NCI-H2081 (cell line): ENCODE results near the gene SCAMP4.
"Not testable (repeated sequence)": the region's sequence is repeated elsewhere in the genome, so short reads cannot be mapped to it uniquely, and the experiment has no call there.

ENCODE experiments used
- DNase-seq, 2 experiments: peaks; one replicate each; lab custom pipeline; 2025; lab: John Stamatoyannopoulos, UW

The SCAMP4 gene

GRCh38 chr19:1882786-1883692 is 22.2 kb upstream of the SCAMP4 start:
- DNase-seq = no peak

DNA sequence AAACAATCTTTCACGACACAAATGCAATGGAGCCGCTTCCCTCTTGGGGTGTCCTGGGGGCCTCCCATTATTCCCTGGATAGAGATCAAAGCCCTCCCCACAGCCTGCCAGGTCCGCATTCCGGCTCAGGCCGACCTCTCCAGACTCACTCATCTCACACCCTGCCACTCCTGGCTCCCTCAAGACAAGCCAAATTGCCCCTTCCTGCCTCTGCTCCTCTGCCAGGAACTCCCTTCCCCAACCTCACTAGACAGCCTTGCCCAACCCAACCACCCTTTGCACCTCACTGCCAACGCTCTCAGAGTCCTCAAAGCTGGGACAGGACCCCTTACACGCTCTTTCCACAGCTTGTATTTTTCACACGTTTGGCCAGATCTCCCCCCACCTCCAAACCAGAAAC is 21.4 kb upstream of the SCAMP4 start:
- no peak for DNase-seq

DNA sequence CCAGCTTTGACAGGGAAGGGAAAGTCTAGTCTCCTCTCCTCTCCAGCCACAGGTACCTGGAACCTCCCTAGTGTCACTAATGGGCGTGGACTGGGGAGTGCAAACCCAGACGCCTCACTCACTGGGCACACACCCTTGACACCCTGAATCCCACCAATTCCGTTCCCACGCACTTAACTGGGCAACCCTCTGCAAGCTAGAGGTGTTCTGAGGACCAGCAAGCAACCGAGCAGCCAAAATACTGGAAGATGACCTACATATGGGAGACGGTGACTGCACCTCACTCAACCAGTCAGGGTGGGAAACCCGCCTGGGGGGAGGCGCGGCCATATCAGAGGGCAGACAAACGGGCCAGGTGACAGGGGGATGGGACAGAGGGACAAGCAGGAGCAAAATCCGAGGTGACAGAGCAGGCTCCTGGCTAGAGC is 20.9 kb upstream of the SCAMP4 start:
- DNase-seq = no peak

DNA sequence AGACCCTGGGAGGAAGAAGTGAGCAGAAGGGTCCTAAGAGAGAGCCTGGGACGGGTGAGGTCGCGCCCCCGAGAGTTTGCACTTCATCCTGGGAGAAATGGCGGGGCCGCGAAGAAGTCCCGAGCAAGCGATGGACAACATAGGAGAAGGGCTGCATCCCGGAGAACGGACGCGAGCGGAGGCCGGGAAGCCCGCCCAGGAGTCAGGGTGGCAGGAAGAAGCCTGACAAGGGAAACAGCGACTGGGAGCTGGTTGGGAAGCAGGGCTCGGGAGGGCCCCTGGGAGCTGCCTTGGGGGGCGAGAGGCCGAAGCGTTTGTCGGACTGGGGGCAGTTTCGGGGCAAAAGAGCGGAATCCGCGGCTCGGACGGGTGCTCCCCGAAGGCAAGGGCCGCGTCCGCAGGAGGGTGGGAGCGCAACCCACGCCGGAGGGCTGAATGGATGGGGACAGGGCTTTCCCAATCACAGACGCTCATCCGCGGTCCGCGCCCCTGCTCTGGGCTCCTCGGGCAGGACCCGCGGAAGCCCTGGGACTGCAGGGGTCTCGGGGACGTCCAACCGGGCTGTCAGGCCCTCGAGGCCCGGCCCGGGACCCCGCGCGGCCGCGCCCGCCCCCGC is 20.4 kb upstream of the SCAMP4 start:
- no peak for DNase-seq

GRCh38 chr19:1885398-1886119 is 19.6 kb upstream of the SCAMP4 start, which contains the start of gene ABHD17A:
Gene ABHD17A, minus strand, starts transcription at chr19:1885496. Its CDS starts 3,930 bp downstream, at chr19:1881566.
- DNase-seq = peak; percentile 89 to 94

DNA sequence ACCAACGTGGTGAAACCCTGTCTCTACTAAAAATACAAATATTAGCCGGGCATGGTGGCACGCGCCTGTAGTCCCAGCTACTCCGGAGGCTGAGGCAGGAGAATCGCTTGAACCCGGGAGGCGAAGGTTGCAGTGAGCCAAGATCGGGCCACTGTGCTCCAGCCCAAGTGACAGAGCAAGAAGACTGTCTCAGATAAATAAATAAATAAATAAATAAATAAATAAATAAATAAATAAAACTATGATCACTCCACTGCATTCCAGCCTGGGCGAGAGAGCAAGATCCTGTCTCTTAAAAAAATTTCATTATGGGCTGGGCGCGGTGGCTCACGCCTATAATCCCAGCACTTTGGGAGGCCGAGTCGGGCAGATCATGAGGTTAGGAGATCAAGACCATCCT is 18.8 kb upstream of the SCAMP4 start:
- DNase-seq = not testable (repeated sequence)

- DNase-seq = no peak
Measured at GRCh38 chr19:1888385-1888784, 16.8 kb upstream of the SCAMP4 start.

DNA sequence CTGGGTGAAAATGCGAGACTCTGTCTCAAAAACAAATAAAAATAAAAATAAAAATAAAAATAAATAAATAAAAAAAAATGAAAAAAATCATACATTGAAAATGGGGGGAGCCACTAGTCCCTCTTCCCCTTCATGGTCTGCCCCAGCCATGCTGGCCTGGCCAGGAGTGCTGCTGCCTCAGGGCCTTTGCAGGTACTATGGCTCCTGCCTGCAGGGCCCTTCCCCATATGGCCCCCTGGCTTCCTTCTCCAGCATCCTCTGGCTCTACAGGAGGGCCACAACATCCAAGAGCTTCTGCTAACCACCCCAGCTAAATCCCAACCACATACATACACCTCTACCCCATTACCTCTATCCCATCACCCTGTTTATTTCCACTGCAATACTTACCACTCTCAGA is 15.3 kb upstream of the SCAMP4 start:
- DNase-seq = no peak

GRCh38 chr19:1893791-1894190 is 11.4 kb upstream of the SCAMP4 start:
- DNase-seq = no peak

GRCh38 chr19:1896508-1896907 is 8.7 kb upstream of the SCAMP4 start:
- DNase-seq = no peak

GRCh38 chr19:1901940-1902404 is 3.2 kb upstream of the SCAMP4 start:
- DNase-seq = no peak

GRCh38 chr19:1902923-1903322 is 2.3 kb upstream of the SCAMP4 start:
- no peak for DNase-seq

DNA sequence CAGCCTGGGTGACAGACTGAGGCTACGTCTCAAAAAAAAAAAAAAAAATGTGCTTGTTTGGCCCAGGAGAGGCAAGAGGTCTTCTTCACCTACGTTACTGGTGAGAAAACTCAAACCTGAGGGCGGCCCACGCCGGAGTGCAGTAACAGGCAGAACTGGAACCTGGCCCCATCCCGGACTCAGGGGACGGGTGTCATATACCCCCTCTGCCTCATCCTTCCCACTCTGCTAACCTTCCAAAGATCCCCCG is 414 bp upstream of the SCAMP4 start:
- DNase-seq = no peak

- no peak for DNase-seq
Measured at GRCh38 chr19:1905863-1906375, 720 bp downstream of the SCAMP4 start.

GRCh38 chr19:1906985-1907562 is 1.9 kb downstream of the SCAMP4 start:
- no peak for DNase-seq

DNA sequence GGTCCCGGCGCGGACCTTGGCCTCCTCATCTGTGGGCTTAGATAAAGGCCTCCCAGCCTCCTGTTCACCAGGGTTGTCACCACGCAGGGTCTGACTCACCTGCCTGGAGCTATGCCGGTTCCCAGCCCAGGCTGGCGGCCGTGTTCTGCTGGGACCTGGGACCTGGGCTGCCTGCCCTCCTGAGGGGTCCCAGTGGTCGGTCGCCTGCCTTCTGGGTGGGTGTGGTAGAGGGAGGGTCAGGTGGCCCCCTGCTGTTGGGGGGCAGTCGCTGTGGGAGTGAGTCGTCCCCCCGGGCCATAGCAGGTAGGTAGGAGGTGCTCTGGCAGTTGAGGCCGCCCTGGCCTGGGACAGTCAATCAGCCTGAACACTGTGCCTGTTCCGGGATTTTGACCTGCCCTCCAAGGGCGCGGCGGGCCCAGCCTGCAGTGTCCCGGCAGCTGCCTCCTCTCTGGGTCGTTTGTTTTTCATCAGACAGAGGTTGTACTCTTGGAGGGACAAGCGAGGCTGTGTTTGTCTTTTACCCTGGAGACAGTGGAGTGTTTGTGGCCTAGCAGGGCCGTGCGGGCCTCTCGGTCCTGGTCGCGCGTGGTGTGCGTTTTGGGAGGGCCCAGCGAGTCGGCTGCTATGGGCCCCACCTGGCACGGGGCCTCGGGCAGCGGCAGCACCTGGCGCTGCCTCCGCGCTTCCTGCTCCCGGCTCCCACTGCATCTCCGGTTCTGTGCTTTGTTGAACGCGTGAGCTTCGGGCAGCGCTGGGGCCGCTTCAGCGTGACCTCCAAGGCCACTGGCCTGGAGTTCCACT is 2.6 kb downstream of the SCAMP4 start:
- DNase-seq = peak; percentile 41 to 64

DNA sequence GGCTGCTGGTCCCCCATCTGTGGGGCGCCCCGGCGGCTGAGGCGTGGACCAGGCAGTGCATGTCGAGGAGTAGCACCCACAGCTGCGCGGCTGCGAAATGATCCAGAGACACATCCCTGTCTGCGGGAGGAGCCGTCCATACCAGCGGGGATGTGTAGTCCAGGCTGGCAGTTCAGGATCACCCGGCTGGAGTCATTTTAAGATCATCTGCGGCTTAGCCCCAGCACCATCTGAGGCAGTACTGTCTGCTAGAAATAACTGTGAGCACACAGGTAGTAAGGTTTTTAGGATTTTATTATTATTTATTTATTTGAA is 3.1 kb downstream of the SCAMP4 start:
- peak in 1 of 2 experiments; percentile 40 for DNase-seq

GRCh38 chr19:1909761-1910080 is 4.5 kb downstream of the SCAMP4 start:
- no peak for DNase-seq

DNA sequence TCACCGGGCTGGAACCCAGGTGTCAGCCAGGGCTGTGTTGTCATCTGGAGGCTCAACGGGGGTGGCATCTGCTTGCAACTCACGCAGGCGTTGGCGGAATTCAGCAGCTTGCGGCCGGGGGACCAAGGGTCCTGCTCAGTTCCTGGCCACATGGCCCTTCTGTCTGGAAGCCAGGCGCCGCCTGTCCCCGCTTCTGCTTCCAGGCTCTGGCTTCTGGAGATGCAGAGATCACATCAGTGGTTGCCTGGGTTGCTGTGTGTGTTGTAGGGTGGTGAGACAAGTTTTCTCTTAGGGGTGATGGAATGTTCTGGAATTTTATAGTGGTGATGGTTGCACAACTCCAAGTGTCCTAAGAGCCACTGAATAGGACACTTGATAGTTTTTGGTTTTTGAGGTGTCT is 5.0 kb downstream of the SCAMP4 start:
- no peak for DNase-seq

GRCh38 chr19:1911098-1911497 is 5.9 kb downstream of the SCAMP4 start:
- no peak for DNase-seq

GRCh38 chr19:1911995-1912394 is 6.8 kb downstream of the SCAMP4 start:
- DNase-seq = no peak
